Measurements from ENCODE around the gene RPL36. TPM values are rescaled to one million over a fixed set of nuclear protein-coding genes. Genes with fewer than 3 reads are reported as not detected.
A peak's percentile ranks its signal among the peaks of the same experiment; 100 is the strongest.

Gene RPL36
- polyA plus RNA-seq, 2 of the 4 experiments (the other 2 are of a cell fraction): 368 to 1,385 TPM

- no peak for TF ChIP-seq PBX3 (IDR thresholded peaks at IDR 0.05)
- no peak for TF ChIP-seq NFE2L2 (conservative IDR thresholded peaks at IDR 0.05; ENCODE audit: low read length)
- TF ChIP-seq EP300 (IDR thresholded peaks at IDR 0.05): no peak
- TF ChIP-seq USF2 (IDR thresholded peaks at IDR 0.05): no peak
- TF ChIP-seq FOXS1 (CRISPR knock-in tag; IDR thresholded peaks at IDR 0.05): no peak
- no peak for TF ChIP-seq KDM1A (IDR thresholded peaks at IDR 0.05; ENCODE audit: low read depth)
- TF ChIP-seq ZC3H11A (IDR thresholded peaks at IDR 0.05): no peak
- TF ChIP-seq ZNF302 (CRISPR knock-in tag; IDR thresholded peaks at IDR 0.05): no peak
- no peak for TF ChIP-seq NR3C1 (IDR thresholded peaks at IDR 0.05)
- no peak for TF ChIP-seq CEBPB (IDR thresholded peaks at IDR 0.05)
- TF ChIP-seq CBX8 (IDR thresholded peaks at IDR 0.05): no peak
- TF ChIP-seq KDM5A (IDR thresholded peaks at IDR 0.05): no peak
- no peak for TF ChIP-seq JUNB (IDR thresholded peaks at IDR 0.05)
- TF ChIP-seq REST (IDR thresholded peaks at IDR 0.05): 0 out of 2 replicates have a peak, but pooled peaks have one; percentile 9
- no peak for TF ChIP-seq CBX2 (IDR thresholded peaks at IDR 0.05; ENCODE audit: borderline replicate concordance, low read depth)
- no peak for TF ChIP-seq BHLHE40 (IDR thresholded peaks at IDR 0.05; ENCODE audit: low read depth, low read length)
- 0 out of 2 replicates have a peak, but pooled peaks have one; percentile 42 for TF ChIP-seq HMGXB4 (CRISPR knock-in tag; IDR thresholded peaks at IDR 0.05; ENCODE audit: borderline replicate concordance)
- no peak for TF ChIP-seq TFCP2L1 (CRISPR knock-in tag; IDR thresholded peaks at IDR 0.05)
- peak; percentile 92 for TF ChIP-seq MAX (IDR thresholded peaks at IDR 0.05)
- peak; percentile 93 for TF ChIP-seq MYC (IDR thresholded peaks at IDR 0.05; ENCODE audit: borderline replicate concordance, low read length)
- TF ChIP-seq ATOH8 (CRISPR knock-in tag; IDR thresholded peaks at IDR 0.05; ENCODE audit: low read depth): no peak
Observed at GRCh38 chr19:5690125-5690954, at the start of gene RPL36 (continued).
